GM18951 (cell line): Measurements from ENCODE around the gene AFF2.

Experiments used
- POLR2A ChIP-seq: IDR thresholded peaks from 4 replicates; pipeline ENCODE4 v1.6.1; 2011; ENCODE audit warnings: mild to moderate bottlenecking; ENCODE audit not compliant: insufficient read length, insufficient read depth; ENCODE audit errors: extremely low read depth
- in situ Hi-C: fragments of 300-500 bp; cut with MboI; formaldehyde crosslinking; loops from one replicate; pipeline ENCODE4 v1.12.0; 2022; ENCODE audit warnings: low sequenced_read_pairs, mixed read lengths, inconsistent platforms; ENCODE audit not compliant: unreplicated experiment

Gene AFF2

DNA sequence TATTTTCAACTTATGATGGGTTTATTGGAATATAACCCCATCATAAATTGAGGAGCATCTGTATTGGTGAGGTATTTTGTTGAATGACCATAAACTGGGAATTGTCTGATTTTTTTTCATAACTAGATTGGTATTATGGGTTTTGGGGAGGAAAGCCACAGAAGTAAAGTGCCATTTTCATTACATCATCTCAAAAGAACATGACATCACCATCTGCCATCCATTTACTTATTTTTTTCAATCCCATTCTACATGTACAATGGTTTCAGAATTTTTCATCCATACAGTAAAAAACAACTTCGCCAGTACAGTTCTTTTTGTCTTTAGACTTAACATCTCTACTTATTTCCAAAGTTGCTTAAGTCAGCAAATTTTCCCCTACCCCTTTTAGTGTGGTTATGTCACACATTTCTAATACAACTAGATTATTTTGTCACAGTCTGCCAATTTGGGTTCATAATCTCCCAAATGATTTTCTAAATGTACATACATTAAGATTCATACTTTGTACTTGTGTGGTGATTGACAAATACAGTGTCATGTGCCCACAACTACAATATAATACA is 545.3 kb downstream of the AFF2 start:
- TF ChIP-seq POLR2A = no peak
- in situ Hi-C loops = no loop called here
